Mesendoderm (in vitro differentiated cells): ENCODE results near the gene MYO3A.
A peak's percentile ranks its signal among the peaks of the same experiment; 100 is the strongest.
"Not testable (repeated sequence)": the region's sequence is repeated elsewhere in the genome, so short reads cannot be mapped to it uniquely, and the experiment has no call there.

Experiments used
- DNase-seq: peaks from one replicate; pipeline ENCODE4 v3.0.0; 2013
- H2AK5ac ChIP-seq: 2 replicates; pipeline ENCODE4 v1.6.1; 2013; ENCODE audit warnings: low read length, inconsistent platforms
- H2BK120ac ChIP-seq: 2 replicates; pipeline ENCODE4 v1.6.1; 2013; ENCODE audit warnings: low read depth, mild to moderate bottlenecking, low read length, moderate library complexity, mixed read lengths
- H2BK15ac ChIP-seq: replicated peaks from 2 replicates; pipeline ENCODE4 v1.6.1; 2013; ENCODE audit warnings: low read depth, mild to moderate bottlenecking, moderate library complexity
- H2BK5ac ChIP-seq: 2 replicates; pipeline ENCODE4 v1.6.1; 2013; ENCODE audit warnings: low read length, inconsistent platforms
- H3K18ac ChIP-seq: 2 replicates; pipeline ENCODE4 v1.6.1; 2013; ENCODE audit warnings: mild to moderate bottlenecking, low read length, mixed read lengths
- H3K23ac ChIP-seq: one replicate; pipeline ENCODE4 v1.6.1; 2013; ENCODE audit warnings: low read length
- H3K27ac ChIP-seq: 2 replicates; pipeline ENCODE4 v1.5.1; 2013; ENCODE audit warnings: low read depth, mild to moderate bottlenecking, inconsistent platforms, low read length, moderate library complexity
- H3K27me3 ChIP-seq: 2 replicates; pipeline ENCODE4 v1.6.1; 2013; ENCODE audit warnings: low read length, control low read depth, mild to moderate bottlenecking, inconsistent platforms; ENCODE audit not compliant: insufficient read depth, poor library complexity
- H3K36me3 ChIP-seq: 2 replicates; pipeline ENCODE4 v1.6.1; 2013; ENCODE audit warnings: low read length, inconsistent platforms; ENCODE audit not compliant: control insufficient read depth, insufficient read depth
- H3K4ac ChIP-seq: one replicate; pipeline ENCODE4 v1.6.1; 2013; ENCODE audit warnings: low read depth, mild to moderate bottlenecking, low read length, moderate library complexity
- H3K4me1 ChIP-seq: 2 replicates; pipeline ENCODE4 v1.6.1; 2013; ENCODE audit warnings: low read depth, low read length, inconsistent platforms; ENCODE audit not compliant: control insufficient read depth
- H3K4me2 ChIP-seq: 2 replicates; pipeline ENCODE4 v1.6.1; 2013; ENCODE audit warnings: low read length
- H3K4me3 ChIP-seq: 2 replicates; pipeline ENCODE4 v1.5.1; 2013; ENCODE audit warnings: mild to moderate bottlenecking, low read length
- H3K56ac ChIP-seq: one replicate; pipeline ENCODE4 v1.6.1; 2013; ENCODE audit warnings: low read length
- H3K79me1 ChIP-seq: 2 replicates; pipeline ENCODE4 v1.6.1; 2013; ENCODE audit warnings: low read length, inconsistent platforms
- H3K79me2 ChIP-seq: 2 replicates; pipeline ENCODE4 v1.6.1; 2013; ENCODE audit warnings: mild to moderate bottlenecking, low read length; ENCODE audit not compliant: control insufficient read depth, insufficient read depth
- H3K9ac ChIP-seq: 2 replicates; pipeline ENCODE4 v1.6.1; 2013; ENCODE audit warnings: low read length, inconsistent platforms
- H4K5ac ChIP-seq: one replicate; pipeline ENCODE4 v1.6.1; 2013; ENCODE audit warnings: low read length
- H4K8ac ChIP-seq: one replicate; pipeline ENCODE4 v1.6.1; 2013; ENCODE audit warnings: low read depth, mild to moderate bottlenecking, control low read depth, low read length, moderate library complexity
- WGBS: extraction: QIAGEN DNeasy Blood & Tissue Kit; methylation state at CpG from one replicate; pipeline ENCODE4 v1.1.7; 2013; ENCODE audit warnings: low lambda C conversion rate, missing lambda C conversion rate; ENCODE audit not compliant: insufficient coverage; ENCODE audit errors: extremely low coverage; 5-methylcytosine and 5-hydroxymethylcytosine counted together

MYO3A gene

GRCh38 chr10:25982107-25982506 lies 48.1 kb downstream of the MYO3A start:
- DNase-seq: no peak
- Histone ChIP-seq H3K23ac (no peak overlapping the region), H3K27me3 (no peaks in the 10 kb centered on the region), H2BK15ac (no peak overlapping the region), H3K9ac (no peak overlapping the region), H2BK5ac (no peak overlapping the region), H3K79me1 (no peaks in the 10 kb centered on the region), H2BK120ac (no peak overlapping the region), H3K4me2 (no peak overlapping the region), H4K8ac (no peak overlapping the region), H4K5ac (no peak overlapping the region), H3K4ac (no peak overlapping the region), H3K79me2 (no peaks in the 10 kb centered on the region), H3K56ac (no peak overlapping the region), H3K36me3 (peaks cover 3% of the 10 kb centered on the region), H3K18ac (no peak overlapping the region), H3K4me3 (no peak overlapping the region), H3K4me1 (no peaks in the 10 kb centered on the region), H2AK5ac (no peak overlapping the region), H3K27ac (no peak overlapping the region)
- no CpG with 5 or more reads among the region's 3 CpGs for WGBS

GRCh38 chr10:25988583-25988982 lies 54.6 kb downstream of the MYO3A start:
- Histone ChIP-seq H2BK120ac (no peak overlapping the region), H3K18ac (no peak overlapping the region), H2BK5ac (no peak overlapping the region), H3K79me2 (no peaks in the 10 kb centered on the region), H3K79me1 (no peaks in the 10 kb centered on the region), H2AK5ac (no peak overlapping the region), H4K8ac (no peak overlapping the region), H3K4ac (no peak overlapping the region), H3K9ac (no peak overlapping the region), H3K27me3 (no peaks in the 10 kb centered on the region), H3K36me3 (no peaks in the 10 kb centered on the region), H3K4me1 (no peaks in the 10 kb centered on the region), H3K56ac (no peak overlapping the region), H4K5ac (no peak overlapping the region), H3K4me3 (no peak overlapping the region), H3K27ac (no peak overlapping the region), H3K23ac (no peak overlapping the region), H2BK15ac (no peak overlapping the region), H3K4me2 (no peak overlapping the region)
- DNase-seq: no peak
- no CpG with 5 or more reads among the region's 2 CpGs for WGBS

DNA sequence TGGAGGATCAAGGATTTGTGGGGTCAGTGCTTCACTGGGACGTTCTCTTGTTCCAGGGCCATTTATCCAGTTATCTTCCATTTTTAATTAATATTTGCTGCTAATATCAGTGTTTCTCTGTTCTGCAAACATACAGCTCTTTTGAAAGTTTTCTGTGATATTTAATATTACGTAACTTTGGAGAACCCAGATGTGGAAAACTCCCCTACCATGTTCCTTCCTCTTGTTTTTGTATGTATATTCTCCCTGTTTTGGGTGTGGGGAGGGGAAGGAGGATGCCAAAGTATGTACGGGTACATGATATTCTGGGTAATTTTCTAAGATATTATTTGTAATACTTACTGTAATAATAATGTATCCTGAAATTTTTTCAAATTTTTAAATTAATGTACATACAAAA lies 55.9 kb downstream of the MYO3A start:
- Histone ChIP-seq H3K23ac (no peak overlapping the region), H3K36me3 (no peaks in the 10 kb centered on the region), H3K79me2 (no peaks in the 10 kb centered on the region), H2AK5ac (no peak overlapping the region), H3K4me3 (no peak overlapping the region), H2BK15ac (no peak overlapping the region), H3K4me2 (no peak overlapping the region), H3K27me3 (no peaks in the 10 kb centered on the region), H3K18ac (no peak overlapping the region), H3K9ac (no peak overlapping the region), H3K4me1 (no peaks in the 10 kb centered on the region), H4K5ac (no peak overlapping the region), H3K56ac (no peak overlapping the region), H3K27ac (no peak overlapping the region), H4K8ac (no peak overlapping the region), H3K79me1 (no peaks in the 10 kb centered on the region), H3K4ac (no peak overlapping the region), H2BK5ac (no peak overlapping the region), H2BK120ac (no peak overlapping the region)
- WGBS: no CpG with 5 or more reads among the region's 3 CpGs
- no peak for DNase-seq

GRCh38 chr10:25999295-25999981 lies 65.4 kb downstream of the MYO3A start:
- no peak overlapping the region for H2AK5ac ChIP-seq
- no peak overlapping the region for H3K4ac ChIP-seq
- H3K79me1 ChIP-seq: no peaks in the 10 kb centered on the region
- H2BK120ac ChIP-seq: no peak overlapping the region
- H3K18ac ChIP-seq: no peak overlapping the region
- DNase-seq: no peak
- no peaks in the 10 kb centered on the region for H3K4me1 ChIP-seq
- H4K5ac ChIP-seq: no peak overlapping the region
- H3K4me3 ChIP-seq: no peak overlapping the region
- no peak overlapping the region for H3K9ac ChIP-seq
- no peak overlapping the region for H3K56ac ChIP-seq
- H3K23ac ChIP-seq: no peak overlapping the region
- H4K8ac ChIP-seq: no peak overlapping the region
- no CpG with 5 or more reads among the region's 4 CpGs for WGBS
- H3K27ac ChIP-seq: no peak overlapping the region
- no peak overlapping the region for H3K4me2 ChIP-seq
- no peaks in the 10 kb centered on the region for H3K36me3 ChIP-seq
- H2BK5ac ChIP-seq: no peak overlapping the region
- H3K79me2 ChIP-seq: no peaks in the 10 kb centered on the region
- H3K27me3 ChIP-seq: no peaks in the 10 kb centered on the region
- H2BK15ac ChIP-seq: no peak overlapping the region

DNA sequence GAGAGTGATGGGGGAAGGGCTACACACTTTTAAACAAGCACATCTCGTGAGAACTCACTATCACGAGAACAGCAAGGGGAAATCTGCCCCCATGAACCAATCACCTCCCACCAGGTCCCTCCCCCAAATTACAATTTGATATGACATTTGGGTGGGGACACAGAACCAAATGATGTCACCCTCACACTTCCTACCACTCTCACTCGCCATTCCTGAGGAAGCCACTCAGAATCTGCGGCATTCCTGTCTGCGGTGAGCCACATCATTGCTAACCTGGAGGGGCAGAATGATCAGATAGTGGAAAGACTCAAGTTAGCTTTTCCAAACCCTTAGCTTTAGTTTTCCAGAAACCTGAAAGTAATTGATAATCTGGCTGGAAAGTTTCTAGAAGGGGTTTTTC lies 66.9 kb downstream of the MYO3A start:
- no peak overlapping the region for H2AK5ac ChIP-seq
- H3K4me3 ChIP-seq: no peak overlapping the region
- H4K8ac ChIP-seq: no peak overlapping the region
- H3K36me3 ChIP-seq: no peaks in the 10 kb centered on the region
- no peaks in the 10 kb centered on the region for H3K27me3 ChIP-seq
- no peak overlapping the region for H2BK15ac ChIP-seq
- no peak overlapping the region for H3K4me2 ChIP-seq
- H4K5ac ChIP-seq: no peak overlapping the region
- no peak overlapping the region for H3K18ac ChIP-seq
- no peak overlapping the region for H2BK5ac ChIP-seq
- no peak overlapping the region for H3K23ac ChIP-seq
- H3K9ac ChIP-seq: no peak overlapping the region
- no peaks in the 10 kb centered on the region for H3K79me1 ChIP-seq
- H3K4ac ChIP-seq: no peak overlapping the region
- no peaks in the 10 kb centered on the region for H3K79me2 ChIP-seq
- H3K56ac ChIP-seq: no peak overlapping the region
- peak; percentile 66 for DNase-seq
- no peaks in the 10 kb centered on the region for H3K4me1 ChIP-seq
- H3K27ac ChIP-seq: no peak overlapping the region
- no peak overlapping the region for H2BK120ac ChIP-seq
- no CpG with 5 or more reads among the region's 5 CpGs for WGBS

DNA sequence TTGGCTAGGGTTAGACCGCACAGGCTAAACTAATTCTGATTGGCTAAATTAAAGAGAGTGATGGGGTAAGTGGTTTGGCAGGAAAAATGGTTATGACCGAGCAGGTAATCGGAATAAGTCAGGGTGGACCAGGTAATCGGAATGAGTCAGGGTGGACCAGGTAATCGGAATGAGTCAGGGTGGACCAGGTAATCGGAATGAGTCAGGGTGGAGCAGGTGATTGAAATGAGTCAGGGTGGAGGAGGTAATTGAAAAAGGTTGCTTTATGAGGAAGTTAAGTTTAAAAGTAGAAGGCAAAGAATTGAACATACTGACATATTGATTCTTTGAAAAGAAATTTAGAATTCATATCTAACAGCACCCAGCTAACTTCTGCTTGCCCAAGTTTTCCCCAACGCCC lies 68.4 kb downstream of the MYO3A start:
- not testable (repeated sequence) for H3K4me3 ChIP-seq, DNase-seq, H3K18ac ChIP-seq, H3K79me2 ChIP-seq, H3K4me2 ChIP-seq, H4K8ac ChIP-seq, H3K9ac ChIP-seq, H2BK5ac ChIP-seq, H2AK5ac ChIP-seq, H4K5ac ChIP-seq, H2BK15ac ChIP-seq, H3K36me3 ChIP-seq, H3K27me3 ChIP-seq, H3K79me1 ChIP-seq, H2BK120ac ChIP-seq, H3K56ac ChIP-seq, H3K23ac ChIP-seq, H3K4ac ChIP-seq, H3K4me1 ChIP-seq, H3K27ac ChIP-seq
- no CpG with 5 or more reads among the region's 7 CpGs for WGBS
